Natural killer cell treated with Interleukin-12 subunit alpha and Interleukin-12 subunit beta and Interleukin-15 and Interleukin-18, amount 100 ng/mL, for 72 hours (primary cell): ENCODE measurements around the gene GFOD1. TPM values are rescaled to one million over a fixed set of nuclear protein-coding genes. Genes with fewer than 3 reads are reported as not detected.
A peak's percentile ranks its signal among the peaks of the same experiment; 100 is the strongest.

Experiments
- ATAC-seq, 2 donors: fragments of 150-1000 bp; cut with Tn5 transposase in 1 of 2; sonication (Bioruptor Pico), chemical (Tn5 transposase) in 1 of 2; 2 replicates each; pipeline ENCODE4 v1.10.0; 2021
- DNase-seq: peaks from one replicate; pipeline ENCODE4 v3.0.0; 2022; ENCODE audit warnings: low spot score
- H3K27ac Mint-ChIP-seq, 2 donors: 1 replicate in 1 of 2; 2 replicates in 1 of 2; pipeline ENCODE4 v1.8.0; 2022; ENCODE audit warnings: mixed read lengths in 2 of 2, mild to moderate bottlenecking in 1 of 2, moderate library complexity in 1 of 2
- H3K27me3 Mint-ChIP-seq, 2 donors: 1 replicate in 1 of 2; 2 replicates in 1 of 2; pipeline ENCODE4 v1.8.0; 2022; ENCODE audit warnings: mixed read lengths in 2 of 2
- H3K36me3 Mint-ChIP-seq: one replicate; pipeline ENCODE4 v1.8.0; 2022; ENCODE audit warnings: mixed read lengths
- H3K4me1 Mint-ChIP-seq, 2 donors: 1 replicate in 1 of 2; 2 replicates in 1 of 2; pipeline ENCODE4 v1.8.0; 2022; ENCODE audit warnings: low read depth in 2 of 2, mixed read lengths in 2 of 2, mild to moderate bottlenecking in 1 of 2
- H3K4me3 Mint-ChIP-seq: one replicate; pipeline ENCODE4 v1.8.0; 2022; ENCODE audit warnings: mixed read lengths
- H3K9me3 Mint-ChIP-seq: 2 replicates; pipeline ENCODE4 v1.8.0; 2022; ENCODE audit warnings: mixed read lengths
- total RNA-seq, 2 donors: library from RNA; stranded (reverse); gene quantifications; one replicate each; pipeline ENCODE4 v1.2.3, GENCODE V29; 2022

The GFOD1 gene
- total RNA-seq, 2 donors from 2014 or later = 9.7 to 12.1 TPM

DNA sequence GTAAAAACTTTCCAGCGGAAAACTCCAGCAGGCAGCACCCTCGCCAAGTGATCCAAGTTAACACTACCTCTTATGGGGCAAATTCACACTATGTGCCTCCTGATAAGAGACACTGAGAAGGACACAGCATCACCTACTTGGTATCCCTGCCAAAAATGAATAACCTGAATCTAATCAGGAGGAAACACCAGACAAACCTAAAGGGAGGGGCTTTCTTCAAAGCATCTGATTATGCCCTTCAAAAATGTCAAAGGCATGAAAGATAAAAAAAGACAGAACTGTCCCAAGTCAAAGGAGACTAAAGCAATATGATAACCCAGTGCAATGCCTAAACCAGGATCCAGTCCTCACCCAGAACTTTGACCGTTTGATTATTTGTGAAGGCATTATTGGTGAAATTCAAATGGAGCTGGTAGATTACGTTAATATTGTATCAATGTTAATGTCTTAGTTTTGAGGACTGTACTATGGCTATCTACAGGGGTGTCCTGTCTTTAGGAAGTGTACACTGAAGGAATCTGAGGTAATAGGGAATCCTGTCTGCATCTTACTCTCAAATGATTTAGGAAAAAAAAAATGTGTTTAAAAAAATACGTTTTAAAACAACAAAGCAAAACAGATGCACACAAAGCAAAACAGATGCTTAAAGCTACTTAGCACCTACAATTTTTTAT, 167.4 kb downstream of the GFOD1 start:
- Mint-ChIP-seq H3K27me3 (no peaks in the 10 kb centered on the region), H3K36me3 (peaks cover 14% of the 10 kb centered on the region), H3K27ac (no peak overlapping the region), H3K9me3 (no peaks in the 10 kb centered on the region), H3K4me3 (no peak overlapping the region), H3K4me1 (no peaks in the 10 kb centered on the region)
- no peak for DNase-seq
- no peak for ATAC-seq

- H3K27ac Mint-ChIP-seq = no peak overlapping the region
- H3K4me3 Mint-ChIP-seq = no peak overlapping the region
- ATAC-seq = no peak
- H3K9me3 Mint-ChIP-seq = no peaks in the 10 kb centered on the region
- peaks cover 14% of the 10 kb centered on the region for H3K36me3 Mint-ChIP-seq
- no peaks in the 10 kb centered on the region for H3K27me3 Mint-ChIP-seq
- no peaks in the 10 kb centered on the region for H3K4me1 Mint-ChIP-seq
- no peak for DNase-seq
These were observed 168.6 kb downstream of the GFOD1 start for GRCh38 chr6:13318821-13319220.

DNA sequence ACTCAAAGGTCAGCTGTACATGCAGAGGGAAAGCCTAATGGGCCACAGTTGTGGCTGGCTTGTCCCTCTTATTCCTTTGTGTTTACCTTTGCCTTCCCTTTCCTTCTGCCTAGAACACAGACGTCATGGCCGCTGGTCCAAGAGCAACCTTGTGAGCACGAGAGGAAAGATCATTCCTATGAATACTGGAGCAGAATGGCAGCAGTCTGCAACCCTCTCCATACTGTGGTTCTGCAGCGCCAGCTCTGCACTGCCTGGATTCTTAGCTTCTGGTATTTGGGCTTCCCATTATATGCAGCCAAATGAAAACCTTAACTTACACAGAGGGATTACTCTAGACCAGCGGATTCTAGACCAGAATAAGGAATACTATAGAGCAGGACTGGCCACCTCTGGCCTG, 171.5 kb downstream of the GFOD1 start:
- no peaks in the 10 kb centered on the region for H3K27me3 Mint-ChIP-seq
- no peak for DNase-seq
- no peaks in the 10 kb centered on the region for H3K4me1 Mint-ChIP-seq
- H3K27ac Mint-ChIP-seq = no peak overlapping the region
- peaks cover 20% of the 10 kb centered on the region for H3K36me3 Mint-ChIP-seq
- H3K9me3 Mint-ChIP-seq = no peaks in the 10 kb centered on the region
- H3K4me3 Mint-ChIP-seq = no peak overlapping the region
- ATAC-seq = no peak

DNA sequence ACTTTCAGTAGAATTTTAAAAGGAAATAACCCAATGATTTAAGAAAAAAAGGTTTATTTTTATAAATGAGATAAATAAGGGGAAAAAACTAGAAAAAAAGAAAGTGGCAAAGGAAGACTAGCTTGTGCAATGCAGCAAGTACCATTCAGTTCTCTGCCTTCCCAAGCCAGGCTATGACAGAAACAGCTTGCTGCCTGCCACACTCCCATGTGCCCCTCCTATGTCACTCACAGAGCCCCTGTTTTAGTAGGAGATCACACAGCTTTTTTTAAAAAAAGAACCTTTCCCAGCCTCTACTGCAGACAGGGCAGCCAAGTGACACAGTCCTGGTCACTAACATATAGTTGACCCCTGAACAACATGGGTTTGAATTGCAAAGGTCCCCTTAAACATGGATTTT, 172.6 kb downstream of the GFOD1 start:
- no peak for DNase-seq
- Mint-ChIP-seq H3K36me3 (peaks cover 12% of the 10 kb centered on the region), H3K9me3 (no peaks in the 10 kb centered on the region), H3K4me3 (no peak overlapping the region), H3K4me1 (no peaks in the 10 kb centered on the region), H3K27ac (no peak overlapping the region), H3K27me3 (no peaks in the 10 kb centered on the region)
- no peak for ATAC-seq

- H3K9me3 Mint-ChIP-seq = no peaks in the 10 kb centered on the region
- no peak for DNase-seq
- H3K27me3 Mint-ChIP-seq = no peaks in the 10 kb centered on the region
- no peak for ATAC-seq
- H3K4me3 Mint-ChIP-seq = no peak overlapping the region
- no peak overlapping the region for H3K27ac Mint-ChIP-seq
- peaks cover 7 to 8% of the 10 kb centered on the region in 2 donors for H3K4me1 Mint-ChIP-seq
- H3K36me3 Mint-ChIP-seq = peaks cover 14% of the 10 kb centered on the region
These were observed 176.2 kb downstream of the GFOD1 start for GRCh38 chr6:13311155-13311554.

DNA sequence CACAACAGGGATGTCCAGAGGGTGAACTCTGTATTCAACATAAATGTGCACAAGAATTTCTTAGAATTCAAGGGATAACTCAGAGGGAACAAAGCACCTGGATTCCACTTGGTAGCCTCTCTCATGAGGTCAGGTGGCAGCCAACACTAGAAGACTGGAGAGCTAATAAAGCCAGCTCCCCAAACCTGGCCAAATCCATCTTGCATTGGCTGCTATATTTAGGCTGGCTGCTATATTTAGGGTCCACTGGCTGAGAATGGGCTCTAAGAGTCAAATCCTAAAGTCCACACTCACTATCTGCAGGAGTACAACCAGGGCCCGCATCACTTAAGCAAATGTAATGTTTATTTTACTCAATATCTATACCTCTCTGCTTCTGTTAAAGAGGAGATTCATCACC, 179.1 kb downstream of the GFOD1 start:
- H3K4me1 Mint-ChIP-seq = peaks cover 18% of the 10 kb centered on the region in 2 donors
- no peaks in the 10 kb centered on the region for H3K27me3 Mint-ChIP-seq
- H3K9me3 Mint-ChIP-seq = no peaks in the 10 kb centered on the region
- DNase-seq (no peak), ATAC-seq (no peak)
- peak overlapping the region; percentile 63 to 78 for H3K27ac Mint-ChIP-seq
- no peak overlapping the region for H3K4me3 Mint-ChIP-seq
- H3K36me3 Mint-ChIP-seq = peaks cover 14% of the 10 kb centered on the region

Other genes starting within 250 kb of the GFOD1 start
- 10 to 100 TPM; 21.8 to 23.4 TPM for gene TBC1D7, start 159.1 kb downstream of the GFOD1 start, total RNA-seq
- gene SIRT5, start 87.0 kb upstream of the GFOD1 start, total RNA-seq = 1 to 10 TPM; 4.7 to 6.9 TPM
- gene NOL7, start 127.7 kb upstream of the GFOD1 start, total RNA-seq = 100 to 1,000 TPM in 1 of 2 donors, 10 to 100 TPM in 1; 62.6 to 102 TPM
- gene RANBP9, start 224.2 kb upstream of the GFOD1 start, total RNA-seq = 10 to 100 TPM; 49.2 to 61.1 TPM